ENCODE data around the gene PTPRT. TPM values are rescaled to one million over a fixed set of nuclear protein-coding genes. Genes with fewer than 3 reads are reported as not detected.

PTPRT gene
- total and polyA plus RNA-seq, 2 of the 13 experiments (the other 11 are each of a cell fraction or from before 2014, with no cell fraction given): under 0.01 to 0.09 TPM

- intact Hi-C loops (cut with micrococcal nuclease; ENCODE audit: unreplicated experiment): no loop called here
- no peak for FAIRE-seq
- Histone ChIP-seq H3K9ac (ENCODE audit: insufficient read depth, low read depth, low read length) (no peak overlapping the region), H3K36me3 (replicated peaks in 1 of 2; ENCODE audit: control insufficient read depth in 1 of 2, insufficient read depth in 2 of 2, low read length in 2 of 2) (no peaks in the 10 kb centered on the region), H3K9me3 (ENCODE audit: low read length) (no peaks in the 10 kb centered on the region), H3K4me2 (ENCODE audit: low read depth, low read length) (no peak overlapping the region), H3K27ac (ENCODE audit: extremely low read length, insufficient read depth, low read length) (no peak overlapping the region), H4K20me1 (ENCODE audit: insufficient read depth, low read length) (no peaks in the 10 kb centered on the region), H3K27me3 (ENCODE audit: control insufficient read depth in 1 of 2, insufficient read depth in 2 of 2, low read length in 2 of 2) (no peaks in the 10 kb centered on the region), H3K79me2 (ENCODE audit: insufficient read depth, low read length) (no peaks in the 10 kb centered on the region), H2AFZ (ENCODE audit: low read length) (no peak overlapping the region), H3K4me3 (replicated peaks in 1 of 3; ENCODE audit: insufficient read depth in 1 of 3, low read depth in 2 of 3, low read length in 3 of 3) (no peak overlapping the region), H3K4me1 (ENCODE audit: insufficient read depth, low read length) (no peaks in the 10 kb centered on the region)
- no TSS peak for BruUV-seq (replicated peaks)
- no peak for ATAC-seq
- in situ Hi-C loops (cut with HindIII; ENCODE audit: extremely low pct_ligation_motif_present, low pct_unique_long_range_greater_than_20kb): no loop called here
- TF ChIP-seq ZSCAN20 (CRISPR knock-in tag; IDR thresholded peaks at IDR 0.05; ENCODE audit: borderline replicate concordance) (no peak), ZBTB7A (CRISPR knock-in tag; IDR thresholded peaks at IDR 0.05) (no peak), SUZ12 (IDR thresholded peaks at IDR 0.05; ENCODE audit: low read depth, low read length) (no peak), ZNF224 (CRISPR knock-in tag; IDR thresholded peaks at IDR 0.05) (no peak), HNRNPLL (IDR thresholded peaks at IDR 0.05; ENCODE audit: low read depth, low read length, poor library complexity, severe bottlenecking) (no peak), FOSL2 (CRISPR knock-in tag; IDR thresholded peaks at IDR 0.05) (no peak), RNF2 (conservative IDR thresholded peaks at IDR 0.05; ENCODE audit: low read depth) (no peak), CAMTA2 (CRISPR knock-in tag; IDR thresholded peaks at IDR 0.05; ENCODE audit: borderline replicate concordance) (no peak)
- CTCF ChIA-PET (ENCODE audit: low intra/inter-chr PET ratio, low total read pairs): no interaction called here
- DNase-seq (ENCODE audit: low spot score): no peak
- WGBS (ENCODE audit: low lambda C conversion rate): 34% methylated on average over 7 of the region's 7 CpGs
- POLR2A ChIA-PET: no interaction called here
Observed at GRCh38 chr20:42923348-42923918, 266.3 kb downstream of the PTPRT start.

GRCh38 chr20:42920776-42921175 is 268.9 kb downstream of the PTPRT start:
- Histone ChIP-seq H3K36me3 (replicated peaks in 1 of 2; ENCODE audit: control insufficient read depth in 1 of 2, insufficient read depth in 2 of 2, low read length in 2 of 2) (no peaks in the 10 kb centered on the region), H3K4me3 (replicated peaks in 1 of 3; ENCODE audit: insufficient read depth in 1 of 3, low read depth in 2 of 3, low read length in 3 of 3) (no peak overlapping the region), H2AFZ (ENCODE audit: low read length) (no peak overlapping the region), H4K20me1 (ENCODE audit: insufficient read depth, low read length) (no peaks in the 10 kb centered on the region), H3K9ac (ENCODE audit: insufficient read depth, low read depth, low read length) (no peak overlapping the region), H3K9me3 (ENCODE audit: low read length) (no peaks in the 10 kb centered on the region), H3K4me1 (ENCODE audit: insufficient read depth, low read length) (no peaks in the 10 kb centered on the region), H3K79me2 (ENCODE audit: insufficient read depth, low read length) (no peaks in the 10 kb centered on the region), H3K27ac (ENCODE audit: extremely low read length, insufficient read depth, low read length) (no peak overlapping the region), H3K4me2 (ENCODE audit: low read depth, low read length) (no peak overlapping the region), H3K27me3 (ENCODE audit: control insufficient read depth in 1 of 2, insufficient read depth in 2 of 2, low read length in 2 of 2) (no peaks in the 10 kb centered on the region)
- no peak for DNase-seq (ENCODE audit: low spot score)
- TF ChIP-seq NONO (IDR thresholded peaks at IDR 0.05) (no peak), NONO (CRISPR knock-in tag; conservative IDR thresholded peaks at IDR 0.05) (no peak), HNRNPK (IDR thresholded peaks at IDR 0.05; ENCODE audit: low read depth, low read length, poor library complexity, severe bottlenecking) (peak; percentile 1)
- in situ Hi-C loops (cut with HindIII; ENCODE audit: extremely low pct_ligation_motif_present, low pct_unique_long_range_greater_than_20kb) (no loop called here), intact Hi-C loops (cut with micrococcal nuclease; ENCODE audit: unreplicated experiment) (no loop called here)
- no peak for FAIRE-seq
- no peak for ATAC-seq
- WGBS (ENCODE audit: low lambda C conversion rate): 20% methylated on average over 2 of the region's 2 CpGs
- ChIA-PET CTCF (ENCODE audit: low intra/inter-chr PET ratio, low total read pairs) (no interaction called here), POLR2A (no interaction called here)
- BruUV-seq (replicated peaks): no TSS peak
